Stimulated activated CD4-positive, alpha-beta T cell treated with anti-CD3 and anti-CD28 coated beads, Interleukin-12 subunit alpha, Interleukin-12 subunit beta, amount 100 ng/mL, for 48 hours (primary cell): ENCODE results near the gene PTMS.

Experiments used
- DNase-seq, 3 donors: peaks; one replicate each; pipeline ENCODE4 v3.0.0-alpha.2; 2020; ENCODE audit warnings: low read depth in 2 of 3, low spot score in 1 of 3

PTMS gene

GRCh38 chr12:6771509-6772330, 5.6 kb downstream of the PTMS start:
- no peak for DNase-seq

- DNase-seq, result peak in 2 of 3 donors; percentile 59 to 61
Observed at GRCh38 chr12:6772331-6772695, 6.2 kb downstream of the PTMS start, which contains the start of gene LAG3. TSS of gene LAG3 (plus strand) at chr12:6772520. CDS start at chr12:6772853, 333 bp downstream.

DNA sequence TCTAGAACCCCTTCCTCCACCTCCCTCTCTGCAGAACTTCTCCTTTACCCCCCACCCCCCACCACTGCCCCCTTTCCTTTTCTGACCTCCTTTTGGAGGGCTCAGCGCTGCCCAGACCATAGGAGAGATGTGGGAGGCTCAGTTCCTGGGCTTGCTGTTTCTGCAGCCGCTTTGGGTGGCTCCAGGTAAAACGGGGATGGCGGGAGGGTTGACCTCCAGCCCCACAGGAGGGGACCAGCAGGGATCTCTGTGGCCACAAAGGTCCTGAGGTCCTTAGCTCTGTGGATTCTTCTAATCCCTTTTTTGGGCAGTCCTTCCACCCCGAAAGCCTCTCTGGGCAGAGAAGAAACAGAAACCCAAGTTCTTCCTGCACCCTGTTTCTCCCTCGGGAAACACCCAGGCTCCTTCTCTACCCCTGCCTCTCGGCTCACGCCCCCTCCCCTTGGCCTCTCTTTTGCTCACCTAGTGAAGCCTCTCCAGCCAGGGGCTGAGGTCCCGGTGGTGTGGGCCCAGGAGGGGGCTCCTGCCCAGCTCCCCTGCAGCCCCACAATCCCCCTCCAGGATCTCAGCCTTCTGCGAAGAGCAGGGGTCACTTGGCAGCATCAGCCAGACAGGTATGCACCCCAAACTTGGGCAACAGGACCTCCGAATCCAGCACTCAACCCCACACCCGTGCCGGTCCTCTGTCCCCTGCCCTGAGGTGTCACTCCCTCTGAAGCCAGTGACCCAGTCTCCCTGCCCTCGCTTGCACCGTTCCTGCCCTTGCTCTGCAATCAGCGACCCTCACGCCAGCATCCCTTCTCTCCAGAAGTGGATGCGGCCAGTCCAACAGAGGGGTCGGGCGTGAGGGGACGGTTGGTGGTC, 6.8 kb downstream of the PTMS start:
- DNase-seq, result no peak

DNA sequence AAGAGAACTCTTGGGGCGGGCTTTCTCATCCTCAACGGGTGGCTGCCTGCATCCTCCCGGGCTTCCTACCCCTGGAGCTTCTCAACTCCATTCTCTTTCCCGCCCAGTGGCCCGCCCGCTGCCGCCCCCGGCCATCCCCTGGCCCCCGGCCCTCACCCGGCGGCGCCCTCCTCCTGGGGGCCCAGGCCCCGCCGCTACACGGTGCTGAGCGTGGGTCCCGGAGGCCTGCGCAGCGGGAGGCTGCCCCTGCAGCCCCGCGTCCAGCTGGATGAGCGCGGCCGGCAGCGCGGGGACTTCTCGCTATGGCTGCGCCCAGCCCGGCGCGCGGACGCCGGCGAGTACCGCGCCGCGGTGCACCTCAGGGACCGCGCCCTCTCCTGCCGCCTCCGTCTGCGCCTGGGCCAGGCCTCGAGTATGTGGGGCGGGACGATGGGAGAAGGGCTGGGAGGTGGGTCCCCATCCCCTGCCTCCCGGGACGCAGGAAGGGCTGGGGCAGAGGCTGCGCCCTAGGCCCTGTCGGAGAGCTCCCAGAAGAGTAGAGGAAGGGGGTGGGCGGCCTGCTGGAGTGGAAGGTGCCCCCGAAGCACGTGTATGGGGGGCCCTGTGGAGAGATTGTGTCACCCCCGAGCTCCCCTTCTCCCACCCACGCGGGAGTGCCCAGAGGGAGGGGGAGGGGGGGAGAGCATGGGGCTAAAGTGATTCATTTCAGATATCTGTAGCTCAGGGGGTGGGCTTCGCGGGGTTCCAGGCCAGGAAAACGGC, 7.6 kb downstream of the PTMS start:
- DNase-seq, result no peak

DNA sequence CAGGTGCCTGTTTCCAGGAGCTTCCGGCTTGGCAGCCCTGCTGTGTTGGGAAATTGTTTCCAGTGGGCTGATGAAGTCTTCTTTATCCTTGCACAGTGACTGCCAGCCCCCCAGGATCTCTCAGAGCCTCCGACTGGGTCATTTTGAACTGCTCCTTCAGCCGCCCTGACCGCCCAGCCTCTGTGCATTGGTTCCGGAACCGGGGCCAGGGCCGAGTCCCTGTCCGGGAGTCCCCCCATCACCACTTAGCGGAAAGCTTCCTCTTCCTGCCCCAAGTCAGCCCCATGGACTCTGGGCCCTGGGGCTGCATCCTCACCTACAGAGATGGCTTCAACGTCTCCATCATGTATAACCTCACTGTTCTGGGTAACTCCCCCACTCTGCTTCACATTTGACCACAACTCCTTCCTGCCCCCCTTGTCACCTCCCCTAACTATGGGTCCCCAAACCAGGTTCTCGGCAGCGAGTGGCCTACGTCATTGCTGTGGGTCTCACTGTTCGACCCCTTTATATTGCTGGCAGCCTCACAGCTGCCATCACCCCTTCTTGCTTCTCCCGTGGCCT, 8.4 kb downstream of the PTMS start:
- DNase-seq, result no peak

DNA sequence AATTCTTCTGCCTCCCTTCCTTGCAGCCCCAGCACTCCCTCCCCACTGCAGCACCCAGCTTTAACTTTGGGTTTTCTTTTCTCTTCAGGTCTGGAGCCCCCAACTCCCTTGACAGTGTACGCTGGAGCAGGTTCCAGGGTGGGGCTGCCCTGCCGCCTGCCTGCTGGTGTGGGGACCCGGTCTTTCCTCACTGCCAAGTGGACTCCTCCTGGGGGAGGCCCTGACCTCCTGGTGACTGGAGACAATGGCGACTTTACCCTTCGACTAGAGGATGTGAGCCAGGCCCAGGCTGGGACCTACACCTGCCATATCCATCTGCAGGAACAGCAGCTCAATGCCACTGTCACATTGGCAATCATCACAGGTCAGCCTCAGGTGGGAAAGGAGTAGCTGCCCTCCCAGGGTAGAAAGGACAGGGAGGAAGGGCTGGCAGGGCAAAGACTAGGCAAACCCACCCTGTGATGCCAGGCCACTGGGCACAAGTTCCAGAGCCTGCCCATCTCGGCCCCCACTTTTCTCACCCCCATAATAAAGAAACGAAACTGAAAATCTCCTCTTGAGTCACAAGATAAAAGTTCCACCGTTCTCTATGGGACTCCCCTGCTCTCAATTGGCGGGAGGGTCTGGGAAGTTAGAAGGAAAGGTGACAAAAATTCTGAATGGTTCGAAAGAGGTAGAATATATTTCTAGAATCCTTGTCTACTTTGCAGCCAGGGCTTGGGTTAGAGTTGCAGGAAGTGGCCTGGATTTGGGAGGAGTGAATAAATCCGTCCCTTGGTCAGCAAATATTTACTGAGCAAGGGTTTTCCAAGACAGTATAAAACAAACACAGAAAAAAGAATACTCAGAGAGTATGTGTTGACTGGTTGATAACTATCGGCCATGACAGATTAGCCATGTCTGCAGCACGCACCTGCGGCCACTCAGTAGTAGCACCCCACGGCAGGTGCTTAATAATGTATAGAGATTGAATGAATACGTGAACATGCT, 9.3 kb downstream of the PTMS start:
- no peak for DNase-seq

DNA sequence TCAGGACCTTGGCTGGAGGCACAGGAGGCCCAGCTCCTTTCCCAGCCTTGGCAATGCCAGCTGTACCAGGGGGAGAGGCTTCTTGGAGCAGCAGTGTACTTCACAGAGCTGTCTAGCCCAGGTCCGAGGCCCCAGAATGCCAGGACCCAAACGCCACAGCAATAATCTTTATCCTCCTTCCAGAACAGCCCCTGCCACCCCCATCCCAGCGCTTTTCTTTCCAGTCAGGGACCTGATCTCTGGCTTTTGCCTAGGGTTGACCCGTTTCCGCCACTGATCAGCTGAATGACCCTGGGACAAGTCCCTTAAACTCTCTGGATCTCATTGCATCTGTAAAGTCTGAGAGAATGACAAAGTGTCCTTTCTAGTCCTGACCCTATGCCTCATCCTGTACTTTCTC, 11.2 kb downstream of the PTMS start:
- no peak for DNase-seq

DNA sequence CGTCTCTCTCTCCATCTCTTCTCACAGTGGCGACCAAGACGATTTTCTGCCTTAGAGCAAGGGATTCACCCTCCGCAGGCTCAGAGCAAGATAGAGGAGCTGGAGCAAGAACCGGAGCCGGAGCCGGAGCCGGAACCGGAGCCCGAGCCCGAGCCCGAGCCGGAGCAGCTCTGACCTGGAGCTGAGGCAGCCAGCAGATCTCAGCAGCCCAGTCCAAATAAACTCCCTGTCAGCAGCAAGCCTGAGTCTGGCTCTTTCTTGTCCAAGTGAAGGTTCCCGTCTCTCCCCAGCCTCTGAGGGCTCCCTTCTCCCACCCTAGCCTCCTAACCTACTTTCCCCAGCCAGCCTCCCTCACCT, 12.0 kb downstream of the PTMS start:
- DNase-seq, result no peak

GRCh38 chr12:6778574-6779550, 12.7 kb downstream of the PTMS start:
- peak; percentile 82 to 93 (median 86) for DNase-seq

- no peak for DNase-seq
Observed at GRCh38 chr12:6779708-6780432, 13.7 kb downstream of the PTMS start.

- DNase-seq, result no peak
Observed at GRCh38 chr12:6780573-6780972, 14.4 kb downstream of the PTMS start.

DNA sequence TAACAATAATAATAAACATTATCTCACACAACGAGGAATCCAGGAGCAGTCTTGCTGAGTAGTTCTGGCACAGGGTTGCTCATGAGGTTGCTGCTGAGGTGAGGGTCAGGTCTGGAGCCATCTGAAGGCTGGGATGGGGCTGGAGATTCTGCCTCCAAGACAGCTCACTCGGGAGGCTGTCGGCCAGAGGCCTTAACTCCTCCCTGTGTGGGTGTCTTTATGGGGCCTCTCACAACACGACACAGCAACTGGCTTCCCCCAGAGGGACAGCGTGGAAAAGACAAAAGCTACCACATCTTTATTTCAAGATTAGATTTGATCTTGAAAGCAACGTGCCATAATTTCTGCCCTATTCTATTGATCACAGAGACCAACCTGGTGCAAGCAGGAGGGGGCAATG, 16.0 kb downstream of the PTMS start:
- no peak for DNase-seq

GRCh38 chr12:6782850-6783566, 16.8 kb downstream of the PTMS start:
- no peak for DNase-seq

- no peak for DNase-seq
Observed at GRCh38 chr12:6783828-6784227, 17.7 kb downstream of the PTMS start.

- DNase-seq, result no peak
Observed at GRCh38 chr12:6784296-6784695, 18.1 kb downstream of the PTMS start.

- DNase-seq, result no peak
Observed at GRCh38 chr12:6784761-6785160, 18.6 kb downstream of the PTMS start.

- DNase-seq, result no peak
Observed at GRCh38 chr12:6786416-6787094, 20.4 kb downstream of the PTMS start.
